Stimulated activated CD4-positive, alpha-beta T cell treated with anti-CD3 and anti-CD28 coated beads, Interleukin-1b, Interleukin-23, amount 100 ng/mL, for 1 hour (primary cell): ENCODE data around the gene CASKIN2.

Experiments
- DNase-seq, 2 donors: peaks; one replicate each; pipeline ENCODE4 v3.0.0-alpha.2; 2020; ENCODE audit warnings: low read depth in 2 of 2

The CASKIN2 gene

GRCh38 chr17:75506888-75507287 lies 8.4 kb downstream of the CASKIN2 start:
- no peak for DNase-seq

- DNase-seq: no peak
Measured at GRCh38 chr17:75506134-75506533, 9.2 kb downstream of the CASKIN2 start.

GRCh38 chr17:75505640-75506039 lies 9.7 kb downstream of the CASKIN2 start:
- DNase-seq: no peak

GRCh38 chr17:75505152-75505409 lies 10.3 kb downstream of the CASKIN2 start:
- DNase-seq: no peak

- no peak for DNase-seq
Measured at GRCh38 chr17:75504347-75505151, 10.8 kb downstream of the CASKIN2 start.

- no peak for DNase-seq
Measured at GRCh38 chr17:75503976-75504346, 11.4 kb downstream of the CASKIN2 start.

GRCh38 chr17:75503337-75503950 lies 11.9 kb downstream of the CASKIN2 start:
- no peak for DNase-seq

- no peak for DNase-seq
Measured at GRCh38 chr17:75502721-75503329, 12.5 kb downstream of the CASKIN2 start.

GRCh38 chr17:75502072-75502720 lies 13.1 kb downstream of the CASKIN2 start:
- DNase-seq: no peak

- no peak for DNase-seq
Measured at GRCh38 chr17:75501378-75502071, 13.8 kb downstream of the CASKIN2 start.

- DNase-seq: no peak
Measured at GRCh38 chr17:75500419-75501216, 14.7 kb downstream of the CASKIN2 start.

GRCh38 chr17:75499313-75500022 lies 15.9 kb downstream of the CASKIN2 start:
- DNase-seq: no peak

GRCh38 chr17:75498726-75499213 lies 16.6 kb downstream of the CASKIN2 start:
- DNase-seq: no peak

GRCh38 chr17:75498039-75498725 lies 17.2 kb downstream of the CASKIN2 start:
- no peak for DNase-seq

- DNase-seq: no peak
Measured at GRCh38 chr17:75496005-75496404, 19.3 kb downstream of the CASKIN2 start.

GRCh38 chr17:75494326-75494877 lies 20.9 kb downstream of the CASKIN2 start:
- no peak for DNase-seq

GRCh38 chr17:75493476-75494129 lies 21.7 kb downstream of the CASKIN2 start:
- DNase-seq: no peak

- no peak for DNase-seq
Measured at GRCh38 chr17:75492555-75493168, 22.7 kb downstream of the CASKIN2 start.

GRCh38 chr17:75491680-75492079 lies 23.7 kb downstream of the CASKIN2 start:
- DNase-seq: no peak
